Mucosa of descending colon (tissue), 3 donors: ENCODE measurements around the gene LRRC49. TPM values are rescaled to one million over a fixed set of nuclear protein-coding genes. Genes with fewer than 3 reads are reported as not detected.

ENCODE experiments used
- ATAC-seq: fragments of 200-7000 bp; cut with Tn5 transposase; one replicate; pipeline ENCODE4 v1.9.1; 2020; ENCODE audit warnings: mild to moderate bottlenecking, moderate library complexity
- DNase-seq, 3 donors: peaks; one replicate each; pipeline ENCODE4 v3.0.0-alpha.2; 2020
- H3K36me3 ChIP-seq: fragments of 200-600 bp; one replicate; pipeline ENCODE4 v1.8.0; 2021; ENCODE audit warnings: low read depth, mild to moderate bottlenecking
- H3K4me1 ChIP-seq: fragments of 200-600 bp; one replicate; pipeline ENCODE4 v1.8.0; 2021; ENCODE audit warnings: low read depth, mild to moderate bottlenecking
- H3K4me3 ChIP-seq: fragments of 200-600 bp; one replicate; pipeline ENCODE4 v1.8.0; 2021; ENCODE audit warnings: mild to moderate bottlenecking
- H3K9me3 ChIP-seq: fragments of 200-600 bp; one replicate; pipeline ENCODE4 v1.8.0; 2021; ENCODE audit warnings: mild to moderate bottlenecking
- CTCF ChIP-seq: fragments of 200-600 bp; IDR thresholded peaks from one replicate; pipeline ENCODE4 v1.8.0; 2022; ENCODE audit warnings: antibody characterized with exemption, mild to moderate bottlenecking
- intact Hi-C, 2 donors: fragments of 100-400 bp; cut with DNase I in 1 of 2; cut with micrococcal nuclease in 1 of 2; formaldehyde crosslinking; loops; one replicate each; pipeline versions ENCODE4 v1.11.0 to v1.11.1; 2022; cut with DNase I, micrococcal nuclease
- total RNA-seq, 3 donors: library from RNA; stranded (reverse); fragmentation: NEBNext Ultra II Directional in 2 of 3; extraction: Animal tissue kit (Norgen Biotek cat#: 25700) in 2 of 3; gene quantifications; one replicate each; pipeline versions ENCODE4 v1.2.1 to v1.2.4, GENCODE V29; 2021 to 2023
- donor health status: DM: no; HTN: no; CAD: no; lungs with moderate emphysema.
- donor health status: DM: no; HTN: no; CAD: no.
- donor health status: DM: no; HTN: yes; CAD: no.

The LRRC49 gene
- total RNA-seq, 3 donors from 2014 or later = 2.7 to 5.7 (median 4.7) TPM

GRCh38 chr15:71054286-71054952 is 161.8 kb downstream of the LRRC49 start:
- no peak for TF ChIP-seq CTCF
- H3K4me1 ChIP-seq = peaks cover 8% of the 10 kb centered on the region
- ATAC-seq (peak; percentile 83), DNase-seq (no peak)
- no peaks in the 10 kb centered on the region for H3K36me3 ChIP-seq
- intact Hi-C loops = no loop called here
- H3K9me3 ChIP-seq = no peaks in the 10 kb centered on the region
- no peak overlapping the region for H3K4me3 ChIP-seq

- ATAC-seq = peak; percentile 74
- no peaks in the 10 kb centered on the region for H3K9me3 ChIP-seq
- no peak for DNase-seq
- H3K4me3 ChIP-seq = no peak overlapping the region
- peaks cover 8% of the 10 kb centered on the region for H3K4me1 ChIP-seq
- intact Hi-C loops = no loop called here
- TF ChIP-seq CTCF = no peak
- no peaks in the 10 kb centered on the region for H3K36me3 ChIP-seq
Measured at GRCh38 chr15:71055461-71055860, 162.8 kb downstream of the LRRC49 start.

- Histone ChIP-seq H3K4me1 (peaks cover 8% of the 10 kb centered on the region), H3K4me3 (no peak overlapping the region), H3K9me3 (no peaks in the 10 kb centered on the region), H3K36me3 (no peaks in the 10 kb centered on the region)
- TF ChIP-seq CTCF = no peak
- ATAC-seq = no peak
- DNase-seq = no peak
- intact Hi-C loops = no loop called here
Measured at GRCh38 chr15:71056111-71056510, 163.5 kb downstream of the LRRC49 start.

- no peaks in the 10 kb centered on the region for H3K9me3 ChIP-seq
- DNase-seq = no peak
- no peak for TF ChIP-seq CTCF
- peaks cover 8% of the 10 kb centered on the region for H3K4me1 ChIP-seq
- intact Hi-C loops = no loop called here
- no peak for ATAC-seq
- no peaks in the 10 kb centered on the region for H3K36me3 ChIP-seq
- no peak overlapping the region for H3K4me3 ChIP-seq
Measured at GRCh38 chr15:71057143-71057542, 164.5 kb downstream of the LRRC49 start.

GRCh38 chr15:71057581-71057980 is 165.0 kb downstream of the LRRC49 start:
- intact Hi-C loops = no loop called here
- TF ChIP-seq CTCF = no peak

GRCh38 chr15:71060983-71061382 is 168.4 kb downstream of the LRRC49 start:
- DNase-seq = no peak

More at GRCh38 chr15:71057581-71057980, 165.0 kb downstream of the LRRC49 start:
- ATAC-seq = no peak
- Histone ChIP-seq H3K4me1 (peaks cover 8% of the 10 kb centered on the region), H3K4me3 (no peak overlapping the region), H3K36me3 (no peaks in the 10 kb centered on the region), H3K9me3 (no peaks in the 10 kb centered on the region)
- no peak for DNase-seq

More at GRCh38 chr15:71060983-71061382, 168.4 kb downstream of the LRRC49 start:
- Histone ChIP-seq H3K9me3 (no peaks in the 10 kb centered on the region), H3K36me3 (no peaks in the 10 kb centered on the region), H3K4me3 (no peak overlapping the region), H3K4me1 (no peaks in the 10 kb centered on the region)
- ATAC-seq = no peak
- intact Hi-C loops = no loop called here
- TF ChIP-seq CTCF = no peak
